Ureter (tissue), 1 donor: ENCODE data around the gene PPFIBP1. TPM values are rescaled to one million over a fixed set of nuclear protein-coding genes. Genes with fewer than 3 reads are reported as not detected.

ENCODE experiments used
- DNase-seq: peaks from one replicate; pipeline ENCODE4 v3.0.0-alpha.2; 2020; ENCODE audit warnings: low spot score
- total RNA-seq: library from RNA; stranded (reverse); gene quantifications from one replicate; pipeline ENCODE4 v1.2.4, GENCODE V29; 2023
- donor health status: DM: yes; HTN: yes; CAD: no.

The PPFIBP1 gene
- total RNA-seq, 1 donor from 2014 or later: 120 TPM

DNA sequence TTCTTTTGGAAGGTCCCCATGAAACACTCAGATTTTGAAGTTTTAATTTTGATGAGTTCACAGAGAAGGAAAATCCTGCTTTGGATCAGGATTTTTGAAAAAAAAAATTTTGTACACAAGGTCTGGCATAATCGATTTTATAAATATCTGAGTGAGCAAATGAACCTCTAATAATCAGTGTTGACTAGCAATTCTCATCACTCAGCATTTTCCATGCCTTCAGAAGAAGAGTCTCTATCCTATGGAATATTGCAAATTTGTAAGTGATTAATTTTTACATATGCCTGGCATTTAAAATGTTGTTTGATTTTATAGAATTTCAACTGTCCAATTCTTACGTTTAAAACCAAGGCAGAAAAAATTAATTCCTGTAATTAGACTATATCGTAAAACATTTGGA lies 141.7 kb downstream of the PPFIBP1 start:
- no peak for DNase-seq

DNA sequence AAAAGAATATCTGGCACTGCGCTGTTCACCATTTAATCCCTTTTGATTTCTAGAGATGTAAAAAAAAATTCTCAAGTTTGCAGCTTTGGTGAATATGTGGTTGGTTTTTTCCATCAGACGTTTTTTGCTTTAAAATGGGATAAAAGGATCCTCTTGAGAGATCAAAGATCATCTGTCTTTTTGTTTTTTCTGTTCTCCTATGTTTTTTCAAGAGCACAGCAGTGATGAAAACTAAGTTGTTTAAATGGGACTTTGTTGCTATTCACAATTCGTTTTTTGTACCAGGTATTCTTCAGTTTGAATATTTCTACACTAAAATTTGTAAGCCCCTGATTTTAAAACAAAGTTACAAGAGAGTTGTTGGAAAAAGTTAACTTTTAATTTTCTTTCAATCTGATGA lies 142.5 kb downstream of the PPFIBP1 start:
- no peak for DNase-seq

- no peak for DNase-seq
These were observed 143.5 kb downstream of the PPFIBP1 start for GRCh38 chr12:27667540-27667939.

GRCh38 chr12:27672051-27672450 lies 148.0 kb downstream of the PPFIBP1 start:
- no peak for DNase-seq

DNA sequence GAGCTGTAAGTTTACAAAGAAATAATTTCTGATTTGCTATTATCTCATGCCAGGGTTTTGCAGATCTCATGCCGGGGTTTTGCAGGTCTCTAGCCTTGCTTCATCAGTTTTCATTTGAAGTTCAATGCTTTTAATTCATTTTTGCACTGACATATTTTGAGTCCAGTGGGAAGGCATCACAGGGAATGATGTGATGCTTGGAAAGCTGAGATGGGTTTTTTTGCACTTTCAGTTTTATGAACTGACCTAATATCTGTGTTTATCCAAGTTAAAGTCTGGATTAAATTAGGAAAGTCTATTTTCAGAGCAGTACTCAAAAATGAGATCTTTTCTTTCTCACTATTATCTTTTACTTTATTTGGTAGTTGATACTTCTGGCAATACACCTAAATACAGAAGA lies 148.6 kb downstream of the PPFIBP1 start:
- no peak for DNase-seq

DNA sequence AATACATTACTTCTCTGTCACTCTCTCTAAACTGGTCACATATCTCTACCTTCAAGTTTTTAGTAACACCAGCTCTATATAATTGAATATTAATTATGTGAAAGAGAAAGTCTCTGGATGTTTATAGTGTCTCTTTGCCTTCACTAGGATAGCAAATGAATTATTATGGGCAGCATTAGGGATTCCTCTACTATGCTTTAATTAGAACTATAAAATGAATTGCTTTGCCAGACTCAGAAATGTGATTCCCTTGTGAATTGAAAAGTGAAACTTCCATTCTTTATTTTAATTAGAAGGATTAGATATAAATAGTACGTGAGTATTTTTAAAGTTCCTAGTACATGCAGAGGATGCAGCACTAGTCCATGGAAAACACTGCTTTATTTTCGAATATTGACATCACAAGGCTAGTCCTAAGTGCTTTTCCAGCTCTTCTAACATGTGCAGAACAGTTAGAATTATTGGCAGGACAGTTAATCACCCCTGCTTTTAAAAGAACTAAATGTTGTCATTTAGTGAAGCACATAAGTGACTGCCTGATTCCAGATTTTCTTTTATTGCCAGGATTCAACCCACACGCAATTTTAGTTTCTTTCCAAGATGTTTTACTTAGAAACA lies 149.2 kb downstream of the PPFIBP1 start:
- no peak for DNase-seq

GRCh38 chr12:27674989-27675388 lies 151.0 kb downstream of the PPFIBP1 start:
- DNase-seq: no peak

DNA sequence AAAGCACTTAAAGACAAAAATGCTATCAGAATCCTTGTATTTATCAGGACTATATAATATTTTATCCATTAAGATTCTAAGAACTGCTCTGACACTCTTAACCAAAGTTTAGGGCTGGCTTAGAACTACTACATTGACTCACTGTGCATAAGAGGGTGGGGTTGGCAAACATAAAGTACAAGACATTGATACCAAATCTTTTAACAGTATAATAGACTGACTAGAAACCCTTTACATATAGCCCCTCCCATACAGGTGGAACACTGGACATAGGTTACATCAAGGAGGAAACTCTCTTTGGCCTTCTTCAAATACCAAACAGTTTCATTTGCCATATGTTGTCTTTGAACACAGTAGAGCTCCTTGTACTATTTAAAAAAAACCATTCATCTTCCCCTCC lies 156.6 kb downstream of the PPFIBP1 start:
- DNase-seq: no peak

- no peak for DNase-seq
These were observed 158.5 kb downstream of the PPFIBP1 start for GRCh38 chr12:27682534-27682933.

GRCh38 chr12:27685274-27685673 lies 161.3 kb downstream of the PPFIBP1 start:
- no peak for DNase-seq

DNA sequence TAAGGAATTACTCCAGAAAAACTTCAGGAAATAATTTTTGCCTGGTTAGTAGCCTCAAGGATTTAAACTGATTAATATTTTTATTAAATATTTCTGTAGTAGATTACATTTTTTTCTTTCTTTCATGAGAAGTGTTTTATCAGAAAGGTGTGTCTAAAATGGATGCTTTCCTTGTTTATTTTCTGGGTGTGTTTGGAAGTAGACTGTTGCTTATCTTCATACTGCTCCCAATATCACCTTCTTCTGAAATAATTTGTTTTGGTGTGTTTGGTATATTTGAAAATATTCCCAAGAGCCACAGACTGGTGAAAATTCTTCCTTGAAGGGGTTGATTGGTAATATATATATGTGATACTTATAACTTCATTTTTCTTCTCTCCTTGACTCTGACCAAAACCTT lies 162.1 kb downstream of the PPFIBP1 start:
- no peak for DNase-seq

GRCh38 chr12:27688671-27689070 lies 164.7 kb downstream of the PPFIBP1 start:
- no peak for DNase-seq

DNA sequence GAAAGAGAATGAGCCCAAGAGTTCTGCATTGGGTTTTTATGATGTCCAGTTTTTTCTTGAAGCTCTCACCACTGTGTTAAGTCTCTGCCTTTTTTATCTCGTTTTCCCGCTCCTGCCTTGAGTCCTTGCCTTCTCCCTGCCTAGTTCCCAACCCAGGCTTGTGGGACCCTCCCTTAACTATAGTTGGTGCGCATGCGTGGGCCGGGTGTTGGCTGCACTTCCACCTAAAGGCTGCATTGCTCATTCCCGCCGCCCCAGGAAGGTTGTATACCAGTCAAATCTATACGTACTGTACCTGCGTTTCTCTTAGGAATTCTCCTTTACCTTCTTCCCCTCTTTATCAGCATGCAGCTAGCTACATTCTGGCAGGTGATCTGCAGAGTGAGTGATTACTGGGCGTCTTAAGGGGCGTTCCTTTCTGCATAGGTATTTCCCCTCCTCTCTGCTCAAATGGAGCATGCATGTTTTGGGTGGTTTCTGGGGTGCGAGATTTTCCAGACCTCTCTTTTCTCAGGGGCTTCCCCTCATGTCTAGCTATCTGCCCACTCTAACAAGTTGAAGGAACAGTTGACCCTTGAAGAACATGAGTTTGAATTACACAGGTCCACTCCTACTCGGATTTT lies 165.7 kb downstream of the PPFIBP1 start:
- DNase-seq: no peak

- DNase-seq: no peak
These were observed 169.4 kb downstream of the PPFIBP1 start for GRCh38 chr12:27693403-27693802.

GRCh38 chr12:27695556-27696292 lies 171.7 kb downstream of the PPFIBP1 start:
- DNase-seq: no peak

DNA sequence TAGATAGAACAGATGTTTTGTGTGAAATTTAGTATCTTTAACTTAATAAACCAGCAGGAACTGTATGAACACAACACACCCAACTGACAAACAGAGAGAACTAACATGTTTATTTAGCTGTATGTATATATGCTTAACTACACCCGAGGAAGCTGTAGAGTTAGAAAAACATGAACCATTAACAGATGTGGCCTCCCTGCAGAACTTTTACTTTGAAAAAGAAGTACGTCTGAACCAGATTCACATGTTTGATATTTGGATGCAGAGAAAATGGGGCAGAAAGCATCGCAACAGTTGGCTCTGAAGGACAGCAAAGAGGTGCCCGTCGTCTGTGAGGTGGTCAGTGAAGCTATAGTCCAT lies 172.3 kb downstream of the PPFIBP1 start, which contains the start of gene REP15:
Gene REP15, plus strand, starts transcription at position 155 of the 360 bp plus-strand sequence. Its CDS starts 116 bp downstream, at position 271.
- no peak for DNase-seq

DNA sequence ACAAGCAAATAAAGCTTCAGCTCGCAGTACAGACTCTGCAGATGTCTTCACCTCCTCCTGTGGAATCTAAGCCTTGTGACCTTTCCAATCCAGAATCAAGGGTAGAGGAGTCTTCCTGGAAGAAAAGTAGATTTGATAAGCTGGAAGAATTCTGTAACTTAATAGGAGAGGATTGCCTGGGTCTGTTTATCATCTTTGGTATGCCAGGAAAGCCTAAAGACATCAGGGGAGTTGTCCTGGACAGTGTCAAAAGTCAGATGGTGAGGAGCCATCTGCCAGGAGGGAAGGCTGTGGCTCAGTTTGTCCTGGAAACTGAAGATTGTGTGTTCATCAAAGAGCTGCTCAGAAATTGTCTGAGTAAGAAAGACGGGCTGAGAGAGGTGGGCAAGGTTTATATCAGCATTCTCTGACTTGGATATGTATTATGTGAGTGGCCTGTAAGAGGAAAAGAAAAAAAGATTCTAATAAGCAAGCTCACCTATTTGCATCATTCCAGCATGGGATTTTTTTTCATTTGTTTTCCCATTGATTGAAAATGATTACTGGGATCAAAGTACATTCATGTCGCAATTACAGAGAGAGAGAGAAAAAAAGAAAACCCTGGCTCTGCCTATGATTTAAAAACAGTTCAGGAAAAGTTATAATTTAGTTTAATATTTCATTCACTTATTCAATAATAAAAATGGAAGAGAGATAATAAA lies 173.0 kb downstream of the PPFIBP1 start:
- no peak for DNase-seq

DNA sequence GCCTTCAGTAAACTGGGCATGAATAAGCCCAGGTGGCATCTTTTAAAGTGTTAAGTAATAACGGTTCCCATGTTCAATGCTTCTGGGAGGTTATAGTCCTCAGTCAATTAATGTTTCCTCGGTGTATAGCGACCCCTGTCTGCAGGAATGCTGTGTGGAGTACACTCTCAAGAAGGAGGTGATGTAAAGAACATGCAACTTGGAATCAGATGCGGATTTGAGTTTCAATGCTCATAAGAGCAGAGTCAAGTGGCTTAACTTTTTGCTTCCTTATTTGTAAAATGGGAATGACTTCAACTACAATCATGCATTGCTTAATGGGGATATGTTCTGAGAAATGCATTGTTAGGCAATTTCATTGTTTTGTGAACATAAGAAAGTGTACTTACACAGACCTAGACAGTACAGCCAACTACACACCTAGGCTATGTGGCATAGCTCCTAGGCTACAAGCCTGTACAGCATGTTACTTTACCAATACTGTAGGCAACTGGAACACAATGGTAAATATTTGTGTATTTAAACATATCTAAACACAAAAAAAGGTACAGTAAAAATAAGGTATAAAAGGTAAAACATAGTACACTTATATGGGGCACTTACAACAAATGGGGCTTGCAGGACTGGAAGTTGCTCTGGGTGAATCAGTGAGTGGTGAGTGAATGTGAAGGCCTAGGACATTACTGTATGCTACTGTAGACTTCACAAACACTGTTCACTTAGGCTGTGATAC lies 179.9 kb downstream of the PPFIBP1 start:
- DNase-seq: peak; percentile 70

DNA sequence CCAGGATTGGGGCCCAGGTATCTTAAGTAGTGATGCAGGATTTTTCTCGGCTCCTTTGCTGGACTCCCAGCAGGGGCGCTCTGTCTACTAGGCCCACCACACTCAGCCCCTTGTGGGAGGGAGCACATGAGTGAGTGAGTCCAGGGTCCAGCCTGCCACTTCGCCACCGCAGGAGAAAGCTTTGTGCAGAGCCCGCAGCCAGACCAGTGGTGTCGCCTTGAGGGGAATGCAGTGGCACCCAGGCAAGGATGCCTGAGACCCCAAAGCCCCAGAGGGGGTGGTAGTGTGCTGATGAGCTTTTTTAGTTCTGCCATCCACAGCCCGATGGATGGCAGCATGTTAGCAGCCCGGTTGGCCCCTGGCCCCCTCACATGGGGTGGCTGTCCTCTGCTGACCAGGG lies 181.3 kb downstream of the PPFIBP1 start:
- no peak for DNase-seq

GRCh38 chr12:27707216-27707615 lies 183.2 kb downstream of the PPFIBP1 start:
- no peak for DNase-seq

DNA sequence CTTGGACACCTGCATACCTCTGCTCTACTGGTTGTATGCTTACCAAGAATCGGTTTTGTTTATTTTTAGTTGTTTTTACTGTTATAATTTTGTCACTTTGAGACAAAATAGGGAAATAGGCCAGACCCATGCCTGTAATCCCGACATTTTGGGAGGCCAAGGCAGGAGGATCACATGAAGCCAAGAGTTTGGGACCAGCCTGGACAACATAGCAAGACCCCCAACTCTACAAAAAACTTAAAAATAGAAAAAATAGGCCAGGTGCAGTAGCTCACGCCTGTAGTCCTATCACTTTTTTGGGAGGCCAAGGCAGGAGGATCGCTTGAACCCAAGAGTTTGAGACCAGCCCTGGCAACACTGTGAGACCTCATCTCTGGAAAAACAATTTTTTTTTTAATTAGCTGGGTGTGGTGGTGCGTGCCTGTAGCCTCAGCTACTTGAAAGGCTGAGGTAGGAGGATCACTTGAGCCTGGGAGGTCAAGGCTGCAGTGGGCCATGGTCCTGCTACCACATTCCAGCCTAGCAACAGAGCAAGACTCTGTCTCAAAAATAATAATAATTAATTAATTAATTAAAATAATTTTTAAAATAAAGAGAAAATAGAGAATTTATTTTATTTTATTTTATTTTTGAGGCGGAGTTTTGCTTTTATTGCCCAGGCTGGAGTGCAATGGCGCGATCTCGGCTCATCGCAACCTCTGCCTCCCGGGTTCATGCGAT lies 185.4 kb downstream of the PPFIBP1 start:
- DNase-seq: no peak
